Fibroblast of pulmonary artery (primary cell): ENCODE data around the gene RPL13.
A peak's percentile ranks its signal among the peaks of the same experiment; 100 is the strongest.

Experiments
- DNase-seq: peaks from one replicate; pipeline ENCODE4 v3.0.0-alpha.2; 2010; ENCODE audit warnings: low read depth
- H3K4me3 ChIP-seq: replicated peaks from 2 replicates; pipeline ENCODE4 v1.5.1; 2011; ENCODE audit warnings: low read depth, mild to moderate bottlenecking, control low read depth, low read length, moderate library complexity
- TF ChIP-seq, protein P1 (sequence below): IDR thresholded peaks from 2 replicates; pipeline ENCODE4 v1.5.1; 2011; ENCODE audit warnings: mild to moderate bottlenecking, control low read depth, low read length, inconsistent platforms; ENCODE audit errors: missing control alignments

The RPL13 gene

DNA sequence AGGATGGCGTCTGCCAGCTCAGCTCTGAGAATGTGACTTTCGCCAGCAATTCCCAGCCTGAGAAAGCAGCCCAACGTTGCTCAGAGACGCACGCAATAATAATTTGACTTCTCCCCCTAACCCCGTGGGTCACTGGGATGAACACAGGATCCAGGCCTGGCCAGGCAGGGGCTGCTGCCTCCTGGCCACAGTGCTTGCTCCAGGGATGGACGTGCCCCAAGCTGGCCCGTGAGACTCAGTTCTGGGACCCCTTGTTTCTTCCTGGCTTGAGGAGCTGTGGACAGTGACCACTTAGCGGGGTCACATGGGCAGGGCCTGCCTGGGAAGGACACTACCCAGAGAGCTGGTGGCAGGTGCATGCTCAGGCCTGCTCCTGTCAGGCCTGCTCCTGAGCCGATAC is 39.4 kb downstream of the RPL13 start:
- DNase-seq: no peak
- no peak overlapping the region for H3K4me3 ChIP-seq
- TF ChIP-seq, protein P1, sequence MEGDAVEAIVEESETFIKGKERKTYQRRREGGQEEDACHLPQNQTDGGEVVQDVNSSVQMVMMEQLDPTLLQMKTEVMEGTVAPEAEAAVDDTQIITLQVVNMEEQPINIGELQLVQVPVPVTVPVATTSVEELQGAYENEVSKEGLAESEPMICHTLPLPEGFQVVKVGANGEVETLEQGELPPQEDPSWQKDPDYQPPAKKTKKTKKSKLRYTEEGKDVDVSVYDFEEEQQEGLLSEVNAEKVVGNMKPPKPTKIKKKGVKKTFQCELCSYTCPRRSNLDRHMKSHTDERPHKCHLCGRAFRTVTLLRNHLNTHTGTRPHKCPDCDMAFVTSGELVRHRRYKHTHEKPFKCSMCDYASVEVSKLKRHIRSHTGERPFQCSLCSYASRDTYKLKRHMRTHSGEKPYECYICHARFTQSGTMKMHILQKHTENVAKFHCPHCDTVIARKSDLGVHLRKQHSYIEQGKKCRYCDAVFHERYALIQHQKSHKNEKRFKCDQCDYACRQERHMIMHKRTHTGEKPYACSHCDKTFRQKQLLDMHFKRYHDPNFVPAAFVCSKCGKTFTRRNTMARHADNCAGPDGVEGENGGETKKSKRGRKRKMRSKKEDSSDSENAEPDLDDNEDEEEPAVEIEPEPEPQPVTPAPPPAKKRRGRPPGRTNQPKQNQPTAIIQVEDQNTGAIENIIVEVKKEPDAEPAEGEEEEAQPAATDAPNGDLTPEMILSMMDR: no peak

DNA sequence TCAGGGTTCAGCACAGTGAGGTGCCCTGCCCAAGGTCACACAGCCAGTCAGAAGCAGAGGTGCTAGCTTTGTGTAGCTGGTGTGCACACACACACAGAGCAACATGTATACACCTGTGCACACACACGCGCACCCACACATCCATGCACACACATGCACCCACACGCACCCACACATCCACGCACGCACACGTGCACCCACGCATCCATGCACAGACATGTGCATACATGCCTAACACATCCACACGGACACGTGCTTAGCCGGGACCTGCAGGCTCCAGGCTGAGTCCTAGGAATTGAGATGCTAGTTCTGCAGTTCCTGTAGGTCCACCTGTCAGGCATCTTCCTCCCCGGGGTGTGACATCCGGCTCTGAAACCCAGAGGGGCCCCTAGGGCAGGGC is 39.9 kb downstream of the RPL13 start:
- DNase-seq: no peak
- no peak overlapping the region for H3K4me3 ChIP-seq
- TF ChIP-seq, protein P1: no peak

DNA sequence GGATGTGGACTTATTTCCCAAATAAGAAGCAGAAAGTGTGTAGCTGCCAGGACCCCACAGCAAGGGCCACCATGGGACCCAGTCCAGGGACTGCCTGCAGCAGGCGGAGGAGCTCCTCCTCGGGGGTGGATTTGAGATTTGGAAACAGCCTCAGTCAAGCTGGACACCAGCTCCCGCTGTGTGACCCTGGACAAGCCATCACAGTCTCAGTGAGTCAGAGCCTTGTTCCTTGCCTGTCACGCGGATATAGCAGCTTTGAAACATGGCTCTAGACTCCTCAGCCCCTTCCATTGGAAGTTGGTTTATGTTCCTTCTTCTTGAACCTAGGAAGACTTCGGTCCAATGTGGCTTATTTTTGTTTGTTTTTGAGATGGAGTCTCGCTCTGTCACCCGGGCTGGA is 40.5 kb downstream of the RPL13 start:
- TF ChIP-seq, protein P1: no peak
- no peak for DNase-seq
- H3K4me3 ChIP-seq: no peak overlapping the region

DNA sequence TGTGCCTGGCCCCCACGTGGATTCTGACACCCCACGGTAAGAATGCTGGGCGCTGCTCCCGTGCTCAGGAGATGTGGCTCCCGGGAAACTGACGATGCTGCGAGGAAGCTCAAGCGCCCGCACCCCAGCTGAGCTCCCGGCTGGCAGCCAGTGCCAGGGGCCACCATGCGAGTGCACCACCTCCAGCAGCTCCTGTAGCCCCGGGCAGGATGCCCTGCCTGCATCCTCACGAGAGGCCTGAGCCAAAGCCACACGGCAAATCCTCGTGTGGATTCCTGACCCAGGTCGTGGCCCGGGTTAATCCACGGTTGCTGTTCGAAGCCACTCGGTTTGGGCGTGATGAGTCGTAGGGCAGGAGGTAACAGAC is 41.4 kb downstream of the RPL13 start:
- DNase-seq: no peak
- TF ChIP-seq, protein P1: no peak
- no peak overlapping the region for H3K4me3 ChIP-seq

DNA sequence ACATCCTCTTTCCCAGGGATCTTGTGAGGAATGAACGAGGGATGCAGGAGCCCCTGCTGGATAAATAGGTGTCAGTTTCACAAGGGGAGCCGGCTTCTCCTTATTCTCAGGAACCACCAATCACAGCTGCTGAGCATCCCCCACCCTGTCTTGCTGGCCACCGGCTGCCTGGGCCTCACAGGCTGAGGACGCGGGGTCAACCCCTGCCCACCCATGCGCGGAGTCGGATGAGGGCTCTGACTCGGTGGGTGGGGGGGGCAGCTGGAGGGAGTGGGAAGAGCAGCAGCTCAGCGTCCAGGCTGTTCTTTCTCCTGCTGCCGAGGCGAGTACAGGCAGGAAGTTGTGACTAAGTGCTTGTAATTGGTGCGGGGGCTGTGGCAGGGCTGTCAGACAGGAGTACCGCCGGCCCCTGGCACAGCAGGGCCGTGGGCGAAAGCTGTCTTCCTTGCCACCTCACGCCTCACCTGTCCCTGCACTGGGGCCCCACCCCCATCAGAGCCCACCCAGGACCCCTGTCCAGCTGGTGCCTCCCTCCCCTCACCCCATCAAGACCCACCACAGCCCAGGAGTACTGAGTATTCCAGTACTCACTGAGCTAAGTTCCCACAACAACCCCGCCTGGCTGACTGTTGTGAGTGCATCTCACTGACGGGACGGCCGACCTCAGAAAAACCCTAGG is 41.9 kb downstream of the RPL13 start:
- TF ChIP-seq, protein P1: no peak

DNA sequence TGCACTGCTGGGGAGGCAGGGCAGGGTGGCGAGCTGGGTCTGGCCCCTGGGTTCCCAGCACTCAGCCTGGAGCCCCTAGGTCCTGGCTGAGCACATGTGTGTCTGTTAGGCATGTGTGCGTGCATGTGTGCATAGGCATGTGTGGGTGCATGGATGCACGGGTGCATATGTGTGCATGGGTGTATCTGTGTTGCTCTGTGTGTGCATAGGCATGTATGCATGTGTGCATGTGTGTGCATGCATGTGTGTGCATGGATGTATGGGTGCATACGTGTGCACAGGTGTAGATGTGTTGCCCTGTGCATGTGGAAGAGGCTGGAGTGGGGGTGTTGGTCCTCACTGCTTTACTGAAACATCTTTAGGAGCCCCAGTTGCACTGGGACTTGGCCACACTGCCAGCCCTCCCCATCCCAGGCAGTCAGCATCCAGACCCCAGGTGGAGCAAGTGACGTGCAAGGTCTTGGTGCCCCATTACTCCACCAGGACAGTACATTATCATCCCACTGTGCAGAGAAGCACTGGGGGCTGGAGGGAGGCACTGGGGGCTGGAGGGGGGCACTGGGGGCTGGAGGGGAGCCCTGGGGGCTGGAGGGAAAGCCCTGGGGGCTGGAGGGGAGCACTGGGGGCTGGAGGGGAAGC is 42.6 kb downstream of the RPL13 start:
- DNase-seq: no peak
- H3K4me3 ChIP-seq: no peak overlapping the region
- TF ChIP-seq, protein P1: no peak

More for the DNA sequence above, 41.9 kb downstream of the RPL13 start:
- peak; percentile 87 for DNase-seq
- H3K4me3 ChIP-seq: no peak overlapping the region

DNA sequence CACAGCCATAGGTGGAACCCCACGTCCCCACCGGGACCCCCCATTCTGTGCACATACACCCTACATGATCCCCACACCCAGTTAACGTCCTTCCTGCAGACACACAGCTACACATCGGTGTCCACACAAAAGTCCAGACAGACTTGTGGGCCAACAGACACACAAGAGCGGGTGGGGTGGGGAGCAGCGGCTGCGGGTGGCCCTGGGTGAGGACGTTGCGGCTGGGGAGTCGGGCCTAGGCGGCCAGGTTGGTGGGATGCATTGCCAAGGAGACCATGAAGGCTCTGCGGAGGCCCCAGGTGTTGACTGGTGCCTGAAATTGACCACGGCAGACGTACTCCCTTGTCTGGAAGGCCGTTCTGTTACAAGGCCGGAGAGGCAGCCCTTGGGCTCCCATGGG is 44.3 kb downstream of the RPL13 start:
- TF ChIP-seq, protein P1: no peak
- H3K4me3 ChIP-seq: no peak overlapping the region
- no peak for DNase-seq
